CD4-positive, alpha-beta T cell (primary cell): Measurements from ENCODE around the gene DNMT1. TPM values are rescaled to one million over a fixed set of nuclear protein-coding genes. Genes with fewer than 3 reads are reported as not detected.

Source experiments
- ATAC-seq: fragments of 200-7000 bp; cut with Tn5 transposase; one replicate; pipeline ENCODE4 v1.10.0; 2022; ENCODE audit warnings: mild to moderate bottlenecking; ENCODE audit not compliant: poor library complexity
- CTCF ChIA-PET: fragments of 350-600 bp; sonication (Branson Sonifier 250); formaldehyde crosslinking; loops from one replicate; lab custom pipeline; 2021; ENCODE audit warnings: antibody characterized with exemption, inconsistent platforms; lab: Charles Lee
- POLR2A ChIA-PET: fragments of 350-600 bp; sonication (Branson Sonifier 250); formaldehyde crosslinking; loops from one replicate; lab custom pipeline; 2021; ENCODE audit warnings: antibody characterized with exemption, inconsistent platforms; lab: Charles Lee
- DNase-seq, 14 experiments: peaks; one replicate each; pipeline ENCODE4 v3.0.0-alpha.2; 2013 to 2020; ENCODE audit warnings: mixed read lengths in 2 of 14
- H3K27ac ChIP-seq, 2 donors: one replicate each; pipeline versions ENCODE4 v1.5.1 to v1.7.0; 2013; ENCODE audit warnings: low read length in 2 of 2, low read depth in 1 of 2, mild to moderate bottlenecking in 1 of 2
- H3K27me3 ChIP-seq, 2 experiments: 1 replicate in 1 of 2; 2 replicates in 1 of 2; pipeline versions ENCODE4 v1.6.1 to v1.7.0; 2013; ENCODE audit warnings: low read length in 2 of 2, control low read depth in 1 of 2, mild to moderate bottlenecking in 1 of 2, moderate library complexity in 1 of 2; ENCODE audit not compliant: insufficient read depth in 2 of 2, control insufficient read depth in 1 of 2
- H3K36me3 ChIP-seq: one replicate; pipeline ENCODE4 v1.6.1; 2013; ENCODE audit warnings: low read length, control low read depth; ENCODE audit not compliant: insufficient read depth
- H3K4me1 ChIP-seq: one replicate; pipeline ENCODE4 v1.6.1; 2013; ENCODE audit warnings: low read length, control low read depth; ENCODE audit not compliant: insufficient read depth
- H3K4me3 ChIP-seq: one replicate; pipeline ENCODE4 v1.5.1; 2013; ENCODE audit warnings: mild to moderate bottlenecking, low read length, moderate library complexity
- H3K9me3 ChIP-seq, 2 experiments: 1 replicate in 1 of 2; 2 replicates in 1 of 2; pipeline versions ENCODE4 v1.6.1 to v1.7.0; 2013; ENCODE audit warnings: low read length in 2 of 2, mild to moderate bottlenecking in 2 of 2, control low read depth in 1 of 2, moderate library complexity in 1 of 2; ENCODE audit not compliant: control insufficient read depth in 1 of 2, insufficient read depth in 1 of 2
- H3K27ac Mint-ChIP-seq: one replicate; pipeline ENCODE4 v1.8.0; 2020; ENCODE audit warnings: mixed read lengths
- H3K27me3 Mint-ChIP-seq: one replicate; pipeline ENCODE4 v1.8.0; 2021; ENCODE audit warnings: mixed read lengths
- H3K36me3 Mint-ChIP-seq: one replicate; pipeline ENCODE4 v1.8.0; 2021; ENCODE audit warnings: low read depth, mixed read lengths
- H3K4me1 Mint-ChIP-seq: one replicate; pipeline ENCODE4 v1.8.0; 2021; ENCODE audit warnings: low read depth, mixed read lengths
- H3K4me3 Mint-ChIP-seq: one replicate; pipeline ENCODE4 v1.8.0; 2020; ENCODE audit warnings: mild to moderate bottlenecking, mixed read lengths
- H3K9me3 Mint-ChIP-seq: one replicate; pipeline ENCODE4 v1.8.0; 2020; ENCODE audit warnings: mixed read lengths
- CTCF ChIP-seq: fragments of 200-600 bp; IDR thresholded peaks from one replicate; pipeline ENCODE4 v1.8.0; 2022; ENCODE audit warnings: antibody characterized with exemption, mild to moderate bottlenecking
- intact Hi-C, 2 experiments: fragments of 100-400 bp; cut with DNase I in 1 of 2; cut with micrococcal nuclease in 1 of 2; formaldehyde crosslinking; loops; one replicate each; pipeline versions ENCODE4 v1.15.1 to v1.9.0; 2023 to 2025; cut with DNase I, micrococcal nuclease
- total RNA-seq, 174 experiments: library from RNA in 2 of 174; stranded (reverse) in 2 of 174; gene quantifications; one replicate each; pipeline ENCODE4 v1.2.3 and lab custom pipeline; 2021 to 2026

DNMT1 gene
- total RNA-seq, 2 experiments from 2014 or later, result 159 to 160 TPM

- ATAC-seq, result no peak
- peaks cover 83% of the 10 kb centered on the region for H3K36me3 ChIP-seq
- DNase-seq, result peak in 5 of 14 experiments; percentile 12 to 63 (median 47)
- TF ChIP-seq CTCF, result no peak
- H3K27ac Mint-ChIP-seq, result peak overlapping the region; percentile 95
- POLR2A ChIA-PET, result interaction anchor here (1.4 to 2.7 kb wide), 10 partner anchors 12 to 237 kb away, joined by 3 to 28 read pairs (median 8); partner anchors contain the start of genes MRPL4, PPAN, SHFL and TYK2
- H3K27me3 Mint-ChIP-seq, result no peaks in the 10 kb centered on the region
- no peaks in the 10 kb centered on the region for H3K27me3 ChIP-seq
- no peaks in the 10 kb centered on the region for H3K9me3 ChIP-seq
- peak overlapping the region; percentile 62 for H3K4me3 Mint-ChIP-seq
- intact Hi-C loops, result loop anchor here (2.0 to 5.0 kb wide), 3 partner anchors 23 to 54 kb away; partner anchors contain the start of gene EIF3G (in 1 of the 2)
- peaks cover 70% of the 10 kb centered on the region for H3K4me1 ChIP-seq
- no peak overlapping the region for H3K4me3 ChIP-seq
- peaks cover 92% of the 10 kb centered on the region for H3K36me3 Mint-ChIP-seq
- no peaks in the 10 kb centered on the region for H3K9me3 Mint-ChIP-seq
- CTCF ChIA-PET, result interaction anchor here (0.5 to 1.8 kb wide), 5 partner anchors 23 to 1011 kb away, joined by 3 to 9 read pairs (median 4); no protein-coding TSS in a partner anchor
- H3K4me1 Mint-ChIP-seq, result peaks cover 36% of the 10 kb centered on the region
- peak overlapping the region; percentile 86 to 90 for H3K27ac ChIP-seq
Observed at GRCh38 chr19:10143681-10144080, 51.1 kb downstream of the DNMT1 start.

GRCh38 chr19:10142701-10143375 lies 51.9 kb downstream of the DNMT1 start:
- H3K27ac ChIP-seq, result peak overlapping the region; percentile 86 to 90

More at GRCh38 chr19:10142701-10143375, 51.9 kb downstream of the DNMT1 start:
- ChIA-PET CTCF (interaction anchor here (0.8 to 1.8 kb wide), 6 partner anchors 22 to 212 kb away, joined by 3 to 9 read pairs (median 4); no protein-coding TSS in a partner anchor), POLR2A (interaction anchor here (0.8 to 2.7 kb wide), 20 partner anchors 11 to 238 kb away, joined by 3 to 28 read pairs (median 6); partner anchors contain the start of genes ANGPTL6, DNMT1, MRPL4 and PPAN)
- Mint-ChIP-seq H3K27ac (peak overlapping the region; percentile 95), H3K4me1 (peaks cover 36% of the 10 kb centered on the region), H3K27me3 (no peaks in the 10 kb centered on the region), H3K36me3 (peaks cover 93% of the 10 kb centered on the region), H3K4me3 (peak overlapping the region; percentile 76), H3K9me3 (no peaks in the 10 kb centered on the region)
- DNase-seq (peak; percentile 38 to 93 (median 58)), ATAC-seq (peak; percentile 98)
- no peaks in the 10 kb centered on the region for H3K27me3 ChIP-seq
- H3K9me3 ChIP-seq, result no peaks in the 10 kb centered on the region
- peak; percentile 32 for TF ChIP-seq CTCF
- intact Hi-C loops, result loop anchor here (2.0 to 5.0 kb wide), 3 partner anchors 22 to 54 kb away; partner anchors contain the start of gene EIF3G (in 1 of the 2)
- H3K36me3 ChIP-seq, result peaks cover 88% of the 10 kb centered on the region
- H3K4me1 ChIP-seq, result peaks cover 76% of the 10 kb centered on the region
- H3K4me3 ChIP-seq, result peak overlapping the region; percentile 36
